DMS 273 (cell line): ENCODE data around the gene ESPL1.

Experiments used
- DNase-seq: peaks from one replicate; lab custom pipeline; 2025; ENCODE audit not compliant: unreplicated experiment; lab: John Stamatoyannopoulos, UW

The ESPL1 gene

DNA sequence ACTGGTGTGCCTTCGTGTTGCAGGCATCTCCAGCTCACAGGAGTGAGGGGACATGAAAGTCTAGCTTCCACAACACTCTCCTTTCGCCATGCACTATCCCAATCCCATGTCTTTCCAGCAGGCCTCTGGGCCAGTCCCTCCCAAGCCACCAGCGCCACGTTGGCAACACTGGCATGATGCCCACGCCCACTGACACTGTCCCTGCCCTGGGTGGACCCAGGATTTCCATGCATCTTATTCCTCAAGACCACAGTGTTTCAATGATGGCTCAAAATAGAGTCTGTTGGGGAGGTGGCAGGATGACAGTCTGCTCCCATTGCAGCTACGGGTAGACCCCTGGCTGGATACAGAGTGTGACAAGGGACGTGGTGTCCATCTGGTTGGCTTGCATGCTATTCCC lies 65.7 kb downstream of the ESPL1 start:
- DNase-seq: no peak

- no peak for DNase-seq
These were observed 66.7 kb downstream of the ESPL1 start for GRCh38 chr12:53334822-53335221.

- DNase-seq: no peak
These were observed 68.1 kb downstream of the ESPL1 start, which contains the start of gene SP7 for GRCh38 chr12:53336181-53336681. Gene SP7 (minus strand): TSS chr12:53336354. CDS start chr12:53335646, 708 bp downstream.

GRCh38 chr12:53338017-53338416 lies 69.9 kb downstream of the ESPL1 start:
- DNase-seq: no peak

GRCh38 chr12:53338916-53339315 lies 70.8 kb downstream of the ESPL1 start:
- DNase-seq: no peak

DNA sequence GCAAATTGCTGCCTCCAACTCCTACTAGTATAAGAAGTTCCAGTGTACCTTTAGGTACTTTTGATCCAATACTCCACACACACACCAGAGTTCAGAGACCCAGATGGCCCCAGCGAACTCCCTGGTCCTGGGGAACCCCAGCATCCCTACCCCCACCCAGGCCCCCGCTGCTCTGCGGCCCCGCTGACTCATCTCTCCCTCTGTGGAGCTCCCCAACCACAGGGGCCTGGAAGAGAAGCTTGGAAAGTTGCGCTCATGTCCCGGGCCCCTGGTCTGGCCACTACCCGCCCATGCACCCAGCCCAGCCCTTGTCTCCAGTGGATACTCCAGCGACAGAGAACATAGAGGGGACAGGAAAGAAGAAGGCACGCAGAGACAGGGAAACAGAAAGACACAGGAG lies 72.3 kb downstream of the ESPL1 start:
- no peak for DNase-seq
